Rectal smooth muscle tissue (tissue), 1 donor: ENCODE results near the gene TMEM45B.
"Not testable (repeated sequence)": the region's sequence is repeated elsewhere in the genome, so short reads cannot be mapped to it uniquely, and the experiment has no call there.

ENCODE experiments used
- H3K27ac ChIP-seq: one replicate; pipeline ENCODE4 v1.7.0; 2013; ENCODE audit warnings: low read depth, low read length, inconsistent platforms
- H3K27me3 ChIP-seq: one replicate; pipeline ENCODE4 v1.7.0; 2013; ENCODE audit warnings: low read length; ENCODE audit not compliant: control insufficient read depth, insufficient read depth
- H3K36me3 ChIP-seq: one replicate; pipeline ENCODE4 v1.7.0; 2013; ENCODE audit warnings: low read length; ENCODE audit not compliant: control insufficient read depth, insufficient read depth
- H3K4me1 ChIP-seq: one replicate; pipeline ENCODE4 v1.7.0; 2013; ENCODE audit warnings: low read length; ENCODE audit not compliant: control insufficient read depth, insufficient read depth
- H3K4me3 ChIP-seq: one replicate; pipeline ENCODE4 v1.7.0; 2013; ENCODE audit warnings: low read length
- H3K9ac ChIP-seq: one replicate; pipeline ENCODE4 v1.7.0; 2013; ENCODE audit warnings: low read length

TMEM45B gene

GRCh38 chr11:129815596-129816461, at the start of gene TMEM45B:
TMEM45B (plus strand) TSS chr11:129815848; CDS start chr11:129852483, 36,635 bp downstream.
- Histone ChIP-seq H3K27me3 (peaks cover 2% of the 10 kb centered on the region), H3K4me1 (no peaks in the 10 kb centered on the region), H3K4me3 (peak within 1 kb of the TSS; percentile 61), H3K27ac (no peak within 1 kb of the TSS), H3K9ac (peak within 1 kb of the TSS; percentile 68), H3K36me3 (no peaks in the 10 kb centered on the region)

- H3K27me3 ChIP-seq = no peaks in the 10 kb centered on the region
- no peak overlapping the region for H3K4me3 ChIP-seq
- no peaks in the 10 kb centered on the region for H3K36me3 ChIP-seq
- no peak overlapping the region for H3K27ac ChIP-seq
- H3K9ac ChIP-seq = no peak overlapping the region
- H3K4me1 ChIP-seq = no peaks in the 10 kb centered on the region
Measured at GRCh38 chr11:129766898-129767604, 48.6 kb upstream of the TMEM45B start.

GRCh38 chr11:129767827-129768226, 47.8 kb upstream of the TMEM45B start:
- H3K9ac ChIP-seq = no peak overlapping the region
- no peaks in the 10 kb centered on the region for H3K36me3 ChIP-seq
- no peak overlapping the region for H3K4me3 ChIP-seq
- no peaks in the 10 kb centered on the region for H3K4me1 ChIP-seq
- no peaks in the 10 kb centered on the region for H3K27me3 ChIP-seq
- H3K27ac ChIP-seq = no peak overlapping the region

- H3K27ac ChIP-seq = no peak overlapping the region
- H3K4me3 ChIP-seq = no peak overlapping the region
- H3K27me3 ChIP-seq = no peaks in the 10 kb centered on the region
- no peak overlapping the region for H3K9ac ChIP-seq
- H3K4me1 ChIP-seq = no peaks in the 10 kb centered on the region
- H3K36me3 ChIP-seq = no peaks in the 10 kb centered on the region
Measured at GRCh38 chr11:129768356-129768755, 47.3 kb upstream of the TMEM45B start.

GRCh38 chr11:129769059-129769458, 46.6 kb upstream of the TMEM45B start:
- no peaks in the 10 kb centered on the region for H3K36me3 ChIP-seq
- no peaks in the 10 kb centered on the region for H3K27me3 ChIP-seq
- H3K9ac ChIP-seq = no peak overlapping the region
- H3K27ac ChIP-seq = no peak overlapping the region
- no peaks in the 10 kb centered on the region for H3K4me1 ChIP-seq
- H3K4me3 ChIP-seq = no peak overlapping the region

GRCh38 chr11:129770993-129771392, 44.7 kb upstream of the TMEM45B start:
- no peak overlapping the region for H3K27ac ChIP-seq
- no peak overlapping the region for H3K9ac ChIP-seq
- no peaks in the 10 kb centered on the region for H3K27me3 ChIP-seq
- H3K4me3 ChIP-seq = no peak overlapping the region
- H3K4me1 ChIP-seq = no peaks in the 10 kb centered on the region
- H3K36me3 ChIP-seq = no peaks in the 10 kb centered on the region

GRCh38 chr11:129771456-129771855, 44.2 kb upstream of the TMEM45B start:
- not testable (repeated sequence) for H3K36me3 ChIP-seq, H3K27ac ChIP-seq, H3K27me3 ChIP-seq, H3K4me3 ChIP-seq, H3K9ac ChIP-seq, H3K4me1 ChIP-seq

- no peak overlapping the region for H3K27ac ChIP-seq
- H3K36me3 ChIP-seq = no peaks in the 10 kb centered on the region
- no peaks in the 10 kb centered on the region for H3K4me1 ChIP-seq
- H3K27me3 ChIP-seq = no peaks in the 10 kb centered on the region
- no peak overlapping the region for H3K4me3 ChIP-seq
- H3K9ac ChIP-seq = no peak overlapping the region
Measured at GRCh38 chr11:129778877-129779276, 36.8 kb upstream of the TMEM45B start.

- no peaks in the 10 kb centered on the region for H3K36me3 ChIP-seq
- H3K9ac ChIP-seq = no peak overlapping the region
- no peaks in the 10 kb centered on the region for H3K27me3 ChIP-seq
- no peak overlapping the region for H3K4me3 ChIP-seq
- H3K27ac ChIP-seq = no peak overlapping the region
- H3K4me1 ChIP-seq = no peaks in the 10 kb centered on the region
Measured at GRCh38 chr11:129779342-129779741, 36.3 kb upstream of the TMEM45B start.

- no peak overlapping the region for H3K9ac ChIP-seq
- H3K27ac ChIP-seq = no peak overlapping the region
- H3K4me3 ChIP-seq = no peak overlapping the region
- no peaks in the 10 kb centered on the region for H3K4me1 ChIP-seq
- H3K36me3 ChIP-seq = no peaks in the 10 kb centered on the region
- no peaks in the 10 kb centered on the region for H3K27me3 ChIP-seq
Measured at GRCh38 chr11:129785383-129786111, 30.1 kb upstream of the TMEM45B start.

- H3K4me3 ChIP-seq, H3K27me3 ChIP-seq, H3K9ac ChIP-seq, H3K27ac ChIP-seq, H3K36me3 ChIP-seq, H3K4me1 ChIP-seq: not testable (repeated sequence)
Measured at GRCh38 chr11:129786112-129786416, 29.6 kb upstream of the TMEM45B start.

GRCh38 chr11:129787532-129788155, 28.0 kb upstream of the TMEM45B start:
- Histone ChIP-seq H3K36me3 (no peaks in the 10 kb centered on the region), H3K4me1 (no peaks in the 10 kb centered on the region), H3K4me3 (no peak overlapping the region), H3K27ac (no peak overlapping the region), H3K9ac (no peak overlapping the region), H3K27me3 (no peaks in the 10 kb centered on the region)
